ENCODE data around the gene AURKA. TPM values are rescaled to one million over a fixed set of nuclear protein-coding genes. Genes with fewer than 3 reads are reported as not detected.

The AURKA gene
- total RNA-seq, 1 experiment from 2014 or later: 139 TPM

GRCh38 chr20:56417911-56418310 is 25.9 kb upstream of the AURKA start:
- Histone ChIP-seq H3K9ac (ENCODE audit: low read length) (no peak overlapping the region), H3K9me2 (replicated peaks; ENCODE audit: low read length) (no peaks in the 10 kb centered on the region), H3K4me3 (ENCODE audit: low read length) (no peak overlapping the region), H3K4me1 (ENCODE audit: insufficient read depth, low read length) (peaks cover 33% of the 10 kb centered on the region), H3K27me3 (ENCODE audit: low read length) (no peaks in the 10 kb centered on the region), H2AFZ (ENCODE audit: low read length) (no peak overlapping the region), H3K9me3 (ENCODE audit: low read length) (no peaks in the 10 kb centered on the region), H3K4me2 (ENCODE audit: low read length) (no peak overlapping the region), H4K20me1 (ENCODE audit: low read length) (no peaks in the 10 kb centered on the region), H3K36me3 (ENCODE audit: low read depth, low read length) (no peaks in the 10 kb centered on the region), H3K27ac (ENCODE audit: low read length) (no peak overlapping the region), H3K79me2 (ENCODE audit: low read length) (no peaks in the 10 kb centered on the region), H3F3A (ENCODE audit: low read length, unreplicated experiment) (no peaks in the 10 kb centered on the region)
- DNase-seq (peak; percentile 33), ATAC-seq (no peak)
- TF ChIP-seq EZH2 (IDR thresholded peaks at IDR 0.05; ENCODE audit: low read length, unreplicated experiment) (no peak), CTCF (conservative IDR thresholded peaks at IDR 0.05; ENCODE audit: low read depth, low read length) (no peak), EZH2phosphoT487 (IDR thresholded peaks at IDR 0.05; ENCODE audit: borderline replicate concordance, low read length) (no peak)
- BruUV-seq (replicated peaks): no TSS peak
- ChIA-PET CTCF (no interaction called here), POLR2A (ENCODE audit: unreplicated experiment) (no interaction called here)
- intact Hi-C loops (cut with micrococcal nuclease): no loop called here

- POLR2A ChIA-PET (ENCODE audit: unreplicated experiment): no interaction called here
- CTCF ChIA-PET: no interaction called here
- no peak for ATAC-seq
Observed at GRCh38 chr20:56417402-56417801, 25.4 kb upstream of the AURKA start.

More at GRCh38 chr20:56417402-56417801, 25.4 kb upstream of the AURKA start:
- no peaks in the 10 kb centered on the region for H3F3A ChIP-seq (ENCODE audit: low read length, unreplicated experiment)
- H2AFZ ChIP-seq (ENCODE audit: low read length): no peak overlapping the region
- no peak overlapping the region for H3K9ac ChIP-seq (ENCODE audit: low read length)
- no peaks in the 10 kb centered on the region for H3K9me3 ChIP-seq (ENCODE audit: low read length)
- peaks cover 27% of the 10 kb centered on the region for H3K4me1 ChIP-seq (ENCODE audit: insufficient read depth, low read length)
- no peak overlapping the region for H3K4me2 ChIP-seq (ENCODE audit: low read length)
- no peaks in the 10 kb centered on the region for H3K9me2 ChIP-seq (replicated peaks; ENCODE audit: low read length)
- no peaks in the 10 kb centered on the region for H3K79me2 ChIP-seq (ENCODE audit: low read length)
- no peaks in the 10 kb centered on the region for H4K20me1 ChIP-seq (ENCODE audit: low read length)
- TF ChIP-seq EZH2 (IDR thresholded peaks at IDR 0.05; ENCODE audit: low read length, unreplicated experiment) (no peak), EZH2phosphoT487 (IDR thresholded peaks at IDR 0.05; ENCODE audit: borderline replicate concordance, low read length) (no peak), CTCF (conservative IDR thresholded peaks at IDR 0.05; ENCODE audit: low read depth, low read length) (no peak)
- H3K27ac ChIP-seq (ENCODE audit: low read length): no peak overlapping the region
- no peaks in the 10 kb centered on the region for H3K27me3 ChIP-seq (ENCODE audit: low read length)
- BruUV-seq (replicated peaks): no TSS peak
- H3K4me3 ChIP-seq (ENCODE audit: low read length): no peak overlapping the region
- intact Hi-C loops (cut with micrococcal nuclease): no loop called here
- 0 out of 2 replicates have a peak, but pooled peaks cover 2% of the 10 kb centered on the region for H3K36me3 ChIP-seq (ENCODE audit: low read depth, low read length)
- no peak for DNase-seq
